HepG2 (cell line): ENCODE measurements around the gene GBP2. TPM values are rescaled to one million over a fixed set of nuclear protein-coding genes. Genes with fewer than 3 reads are reported as not detected.

Source experiments
- ATAC-seq: fragments of 200-7000 bp; cut with Tn5 transposase; 3 replicates; pipeline ENCODE4 v1.9.1; 2020; ENCODE audit warnings: mild to moderate bottlenecking, moderate library complexity
- BruUV-seq: library from RNA; stranded (reverse); fragments of 400-500 nt; replicated peaks from 2 replicates; lab custom pipeline; 2021; lab: Mats Ljungman, UMichigan
- CTCF ChIA-PET: fragments of 300-600 bp; formaldehyde crosslinking; extraction: SDS; loops from one replicate; lab custom pipeline; 2021; ENCODE audit warnings: low total read pairs, inconsistent platforms, low intra/inter-chr PET ratio; lab: Yijun Ruan, JAX
- POLR2A ChIA-PET: fragments of 350-600 bp; sonication (Branson Sonifier 250); formaldehyde crosslinking; loops from one replicate; lab custom pipeline; 2020; ENCODE audit warnings: antibody characterized with exemption, inconsistent platforms; lab: Yijun Ruan, JAX
- DNase-seq: peaks from one replicate; pipeline ENCODE4 v3.0.0-alpha.2; 2015; ENCODE audit warnings: low spot score
- FAIRE-seq: peaks from 3 replicates; lab custom pipeline; 2011; peaks lifted over from hg19 to GRCh38; lab: Jason Lieb, UNC
- H2AFZ ChIP-seq: one replicate; pipeline ENCODE4 v1.6.1; 2011; ENCODE audit warnings: low read length, inconsistent platforms
- H3K27ac ChIP-seq: fragments of 300-600 bp; 3 replicates; pipeline ENCODE4 v1.8.0; 2011; ENCODE audit warnings: mixed run types, mild to moderate bottlenecking, mixed read lengths, low read length, inconsistent platforms; ENCODE audit not compliant: insufficient read depth; ENCODE audit errors: extremely low read length
- H3K27me3 ChIP-seq, 2 experiments: fragments of 200-600 bp in 1 of 2; 2 replicates in 1 of 2; 3 replicates in 1 of 2; pipeline versions ENCODE4 v1.6.0 to v1.8.0; 2011; ENCODE audit warnings: low read length in 2 of 2, mild to moderate bottlenecking in 2 of 2, moderate library complexity in 2 of 2, inconsistent platforms in 1 of 2; ENCODE audit not compliant: insufficient read depth in 2 of 2, control insufficient read depth in 1 of 2
- H3K36me3 ChIP-seq, 2 experiments: fragments of 200-600 bp in 1 of 2; replicated peaks in 1 of 2; 2 replicates in 1 of 2; 3 replicates in 1 of 2; pipeline versions ENCODE4 v1.5.1 to v1.8.0; 2011; ENCODE audit warnings: low read length in 2 of 2, inconsistent platforms in 1 of 2; ENCODE audit not compliant: insufficient read depth in 2 of 2, control insufficient read depth in 1 of 2
- H3K4me1 ChIP-seq: 2 replicates; pipeline ENCODE4 v1.5.1; 2012; ENCODE audit warnings: low read length, inconsistent platforms; ENCODE audit not compliant: insufficient read depth
- H3K4me2 ChIP-seq: 2 replicates; pipeline ENCODE4 v1.6.0; 2011; ENCODE audit warnings: low read depth, low read length, inconsistent platforms
- H3K4me3 ChIP-seq, 3 experiments: fragments of 200-600 bp in 1 of 3; sonication (generic), shearing (Covaris generic) in 1 of 3; replicated peaks in 1 of 3; 2 replicates each; pipeline ENCODE4 v1.5.1; 2011 to 2016; ENCODE audit warnings: low read length in 3 of 3, inconsistent platforms in 2 of 3, low read depth in 2 of 3, mild to moderate bottlenecking in 2 of 3, control low read depth in 1 of 3, mixed read lengths in 1 of 3; ENCODE audit not compliant: insufficient read depth in 1 of 3
- H3K79me2 ChIP-seq: one replicate; pipeline ENCODE4 v1.6.1; 2011; ENCODE audit warnings: low read length, inconsistent platforms; ENCODE audit not compliant: insufficient read depth
- H3K9ac ChIP-seq: 2 replicates; pipeline ENCODE4 v1.6.0; 2011; ENCODE audit warnings: mild to moderate bottlenecking, low read depth, low read length, inconsistent platforms; ENCODE audit not compliant: insufficient read depth
- H3K9me3 ChIP-seq: 2 replicates; pipeline ENCODE4 v1.5.1; 2012; ENCODE audit warnings: mild to moderate bottlenecking, low read length
- H4K20me1 ChIP-seq: 2 replicates; pipeline ENCODE4 v1.6.0; 2011; ENCODE audit warnings: inconsistent platforms, mild to moderate bottlenecking, low read length, moderate library complexity; ENCODE audit not compliant: insufficient read depth
- ARID5B ChIP-seq: IDR thresholded peaks from 2 replicates; pipeline ENCODE4 v1.4.0; 2020; ENCODE audit warnings: mild to moderate bottlenecking, missing genetic modification reagents
- CREM ChIP-seq, 2 experiments: sonication (generic) in 1 of 2; formaldehyde crosslinking in 1 of 2; IDR thresholded peaks; 2 replicates each; pipeline versions ENCODE4 v1.4.0 to v1.6.1; 2016 to 2020; ENCODE audit warnings: antibody characterized with exemption in 1 of 2, mild to moderate bottlenecking in 1 of 2, missing genetic modification reagents in 1 of 2
- IRX3 ChIP-seq: sonication (generic); formaldehyde crosslinking; IDR thresholded peaks from 2 replicates; pipeline ENCODE4 v1.8.1; 2023; ENCODE audit warnings: mild to moderate bottlenecking, low read depth, missing genetic modification reagents, borderline replicate concordance
- MTA1 ChIP-seq: sonication (generic); formaldehyde crosslinking; IDR thresholded peaks from 2 replicates; pipeline ENCODE4 v1.4.0; 2020; ENCODE audit warnings: missing genetic modification reagents, mild to moderate bottlenecking, borderline replicate concordance
- NCOA2 ChIP-seq: sonication (generic); formaldehyde crosslinking; IDR thresholded peaks from 2 replicates; pipeline ENCODE4 v1.8.0; 2022; ENCODE audit warnings: inconsistent platforms
- ZEB1 ChIP-seq: IDR thresholded peaks from 2 replicates; pipeline ENCODE4 v1.6.1; 2012; ENCODE audit warnings: mild to moderate bottlenecking, low read depth, inconsistent platforms; ENCODE audit not compliant: insufficient replicate concordance
- ZNF205 ChIP-seq: IDR thresholded peaks from 2 replicates; pipeline ENCODE4 v1.6.1; 2018; ENCODE audit warnings: missing biosample characterization, missing genetic modification reagents
- ZNF496 ChIP-seq: sonication (generic); formaldehyde crosslinking; IDR thresholded peaks from 2 replicates; pipeline ENCODE4 v1.8.1; 2023; ENCODE audit warnings: mild to moderate bottlenecking, moderate library complexity, missing genetic modification reagents; ENCODE audit not compliant: insufficient replicate concordance
- ZNF710 ChIP-seq: sonication (generic); formaldehyde crosslinking; IDR thresholded peaks from 2 replicates; pipeline ENCODE4 v1.5.0; 2020; ENCODE audit warnings: mild to moderate bottlenecking, missing genetic modification reagents, borderline replicate concordance
- ZSCAN29 ChIP-seq: sonication (generic); formaldehyde crosslinking; conservative IDR thresholded peaks from 2 replicates; pipeline ENCODE4 v1.4.0; 2020; ENCODE audit warnings: mild to moderate bottlenecking, missing genetic modification reagents
- WGBS: methylation state at CpG from one replicate; pipeline ENCODE4 v1.1.6; 2017; ENCODE audit warnings: low lambda C conversion rate; 5-methylcytosine and 5-hydroxymethylcytosine counted together
- in situ Hi-C: cut with HindIII; loops from 2 replicates; pipeline ENCODE4 v1.10.0; 2017; ENCODE audit warnings: low pct_unique_long_range_greater_than_20kb; ENCODE audit not compliant: extremely low pct_ligation_motif_present
- intact Hi-C: fragments of 100-400 bp; cut with micrococcal nuclease; formaldehyde crosslinking; loops from one replicate; pipeline ENCODE4 v1.10.0; 2022; ENCODE audit not compliant: unreplicated experiment
- polyA plus RNA-seq, 8 experiments: library from polyadenylated mRNA; depleted of rRNA in 3 of 8; stranded (reverse) in 7 of 8; unstranded in 1 of 8; fragments of >200 nt; fragmentation: Illumina TruSeq in 4 of 8; extraction: Trizol in 4 of 8; gene quantifications; 2 replicates each; pipeline versions ENCODE4 v1.2.1 to v1.2.3, GENCODE V29; 2011 to 2016; ENCODE audit warnings: low read depth in 4 of 8, missing spikeins in 1 of 8, mixed read lengths in 1 of 8; ENCODE audit not compliant: insufficient read depth in 1 of 8
- total RNA-seq, 5 experiments: library from RNA; depleted of rRNA; stranded (reverse); fragments of >200 nt; fragmentation: Illumina TruSeq; extraction: Trizol; gene quantifications; 2 replicates each; pipeline ENCODE4 v1.2.3, GENCODE V29; 2016; ENCODE audit warnings: low read depth in 1 of 5

GBP2 gene
- total and polyA plus RNA-seq, 2 of the 13 experiments (the other 11 are each of a cell fraction or from before 2014, with no cell fraction given): 5.1 to 6.2 TPM

GRCh38 chr1:89064632-89065031, 61.3 kb downstream of the GBP2 start:
- no peak for TF ChIP-seq ZNF710 (CRISPR knock-in tag)
- TF ChIP-seq ZSCAN29 (CRISPR knock-in tag): 0 out of 2 replicates have a peak, but pooled peaks have one; percentile 22
- intact Hi-C loops (no loop called here), in situ Hi-C loops (no loop called here)
- POLR2A ChIA-PET: no interaction called here
- Histone ChIP-seq H2AFZ (peak overlapping the region; percentile 66), H3K4me1 (peaks cover 15% of the 10 kb centered on the region), H3K36me3 (no peaks in the 10 kb centered on the region), H3K79me2 (no peaks in the 10 kb centered on the region), H3K9me3 (no peaks in the 10 kb centered on the region), H3K9ac (peak overlapping the region; percentile 46; the same call in 1 of the 2 replicates), H4K20me1 (no peaks in the 10 kb centered on the region), H3K4me3 (peak overlapping the region; percentile 50 to 69 (median 54)), H3K27me3 (no peaks in the 10 kb centered on the region), H3K27ac (no peak overlapping the region), H3K4me2 (peak overlapping the region; percentile 75)
- no TSS peak for BruUV-seq
- CTCF ChIA-PET: no interaction called here
- FAIRE-seq (peak; percentile 50), ATAC-seq (peak; percentile 89), DNase-seq (no peak)
- 2% methylated on average over 4 of the region's 4 CpGs for WGBS

- CTCF ChIA-PET: no interaction called here
- H3K4me3 ChIP-seq: no peak overlapping the region
- no peaks in the 10 kb centered on the region for H3K27me3 ChIP-seq
- no peak overlapping the region for H2AFZ ChIP-seq
- ATAC-seq: no peak
- H3K4me2 ChIP-seq: no peak overlapping the region
- no peak overlapping the region for H3K27ac ChIP-seq
- FAIRE-seq: no peak
- in situ Hi-C loops: no loop called here
- no peaks in the 10 kb centered on the region for H3K9me3 ChIP-seq
- WGBS: 93% methylated on average over 3 of the region's 3 CpGs
- intact Hi-C loops: no loop called here
- H3K9ac ChIP-seq: no peak overlapping the region
- POLR2A ChIA-PET: no interaction called here
- H4K20me1 ChIP-seq: no peaks in the 10 kb centered on the region
- no peak for DNase-seq
- H3K36me3 ChIP-seq: no peaks in the 10 kb centered on the region
- no peaks in the 10 kb centered on the region for H3K79me2 ChIP-seq
- peaks cover 15% of the 10 kb centered on the region for H3K4me1 ChIP-seq
- BruUV-seq: no TSS peak
- TF ChIP-seq ZNF496 (CRISPR knock-in tag) (no peak), CREM (IDR thresholded peaks at IDR 0.05) (no peak), CREM (CRISPR knock-in tag; IDR thresholded peaks at IDR 0.05) (no peak), ZEB1 (no peak), ARID5B (CRISPR knock-in tag) (no peak), ZNF205 (CRISPR knock-in tag) (no peak), NCOA2 (CRISPR knock-in tag) (no peak), MTA1 (CRISPR knock-in tag) (no peak), IRX3 (CRISPR knock-in tag) (no peak)
Observed at GRCh38 chr1:89063094-89063493, 62.8 kb downstream of the GBP2 start.
